Endothelial cell (in vitro differentiated cells): ENCODE results near the gene CSNK1G2. TPM values are rescaled to one million over a fixed set of nuclear protein-coding genes. Genes with fewer than 3 reads are reported as not detected.

Experiments
- DNase-seq: peaks from one replicate; pipeline ENCODE4 v3.0.0; 2021; ENCODE audit warnings: low spot score
- H3K27ac Mint-ChIP-seq: one replicate; pipeline ENCODE4 v1.8.0; 2021; ENCODE audit warnings: mixed read lengths, inconsistent platforms; ENCODE audit not compliant: unreplicated experiment
- H3K27me3 Mint-ChIP-seq: one replicate; pipeline ENCODE4 v1.8.0; 2021; ENCODE audit warnings: mild to moderate bottlenecking, moderate library complexity, mixed read lengths, inconsistent platforms; ENCODE audit not compliant: unreplicated experiment
- H3K36me3 Mint-ChIP-seq: one replicate; pipeline ENCODE4 v1.8.0; 2021; ENCODE audit warnings: mild to moderate bottlenecking, low read depth, mixed read lengths, inconsistent platforms; ENCODE audit not compliant: unreplicated experiment
- H3K4me1 Mint-ChIP-seq: one replicate; pipeline ENCODE4 v1.8.0; 2021; ENCODE audit warnings: mild to moderate bottlenecking, mixed read lengths, inconsistent platforms; ENCODE audit not compliant: unreplicated experiment
- H3K4me3 Mint-ChIP-seq: one replicate; pipeline ENCODE4 v1.8.0; 2021; ENCODE audit warnings: mild to moderate bottlenecking, mixed read lengths, inconsistent platforms; ENCODE audit not compliant: unreplicated experiment
- H3K9me3 Mint-ChIP-seq: one replicate; pipeline ENCODE4 v1.8.0; 2021; ENCODE audit warnings: mixed read lengths, inconsistent platforms; ENCODE audit not compliant: unreplicated experiment
- total RNA-seq: library from RNA; stranded (reverse); fragmentation: NEBNext Ultra II Directional; extraction: Animal tissue kit (Norgen Biotek cat#: 25700); gene quantifications from one replicate; pipeline ENCODE4 v1.2.1, GENCODE V29; 2021; ENCODE audit not compliant: unreplicated experiment
- TF ChIP-seq, protein P1 (sequence below): fragments of 200-600 bp; sonication (generic); IDR thresholded peaks from one replicate; pipeline ENCODE4 v1.5.0; 2021; ENCODE audit warnings: antibody characterized with exemption; ENCODE audit not compliant: unreplicated experiment

The CSNK1G2 gene
- total RNA-seq, 1 donor from 2014 or later = 110 TPM

DNA sequence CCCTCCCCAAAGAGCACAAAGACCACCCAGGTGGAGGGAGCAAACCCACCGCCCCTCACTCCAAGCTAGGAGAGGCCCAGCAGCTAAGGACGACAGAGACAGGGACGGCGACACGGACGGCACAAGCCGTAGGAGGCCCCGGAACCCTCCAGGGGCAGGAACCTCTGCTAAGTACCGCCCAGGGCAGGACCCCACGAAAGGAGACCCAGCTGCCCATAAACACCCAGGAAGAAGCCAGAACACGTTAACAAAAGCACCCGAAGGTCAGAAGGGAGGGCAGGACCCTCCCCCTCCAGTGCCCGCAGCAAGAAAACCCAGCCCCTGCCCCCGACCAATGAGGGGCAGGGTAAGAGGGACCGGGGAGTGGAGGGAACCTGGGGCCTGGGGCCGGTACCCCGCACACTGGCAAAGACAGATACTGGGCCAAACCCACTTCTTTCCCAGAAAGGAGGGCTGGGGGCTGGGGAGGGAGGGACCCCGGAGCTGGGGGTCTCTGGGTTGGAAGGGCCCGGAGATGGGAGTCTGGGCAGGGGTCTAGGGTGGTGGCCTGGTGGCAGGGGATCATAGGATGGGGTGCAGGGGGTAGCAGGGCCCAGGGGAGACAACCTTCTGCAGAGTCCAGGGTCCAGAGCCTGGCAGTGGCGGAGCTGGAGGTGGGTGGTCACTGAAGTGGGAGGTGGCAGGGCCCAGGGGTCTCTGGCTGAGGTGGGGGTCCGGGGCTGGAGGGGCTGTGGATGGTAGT, 72.1 kb downstream of the CSNK1G2 start:
- H3K36me3 Mint-ChIP-seq = peaks cover 9% of the 10 kb centered on the region
- no peak for DNase-seq
- peaks cover 7% of the 10 kb centered on the region for H3K27me3 Mint-ChIP-seq
- H3K9me3 Mint-ChIP-seq = no peaks in the 10 kb centered on the region
- no peak overlapping the region for H3K4me3 Mint-ChIP-seq
- H3K27ac Mint-ChIP-seq = no peak overlapping the region
- TF ChIP-seq, protein P1, sequence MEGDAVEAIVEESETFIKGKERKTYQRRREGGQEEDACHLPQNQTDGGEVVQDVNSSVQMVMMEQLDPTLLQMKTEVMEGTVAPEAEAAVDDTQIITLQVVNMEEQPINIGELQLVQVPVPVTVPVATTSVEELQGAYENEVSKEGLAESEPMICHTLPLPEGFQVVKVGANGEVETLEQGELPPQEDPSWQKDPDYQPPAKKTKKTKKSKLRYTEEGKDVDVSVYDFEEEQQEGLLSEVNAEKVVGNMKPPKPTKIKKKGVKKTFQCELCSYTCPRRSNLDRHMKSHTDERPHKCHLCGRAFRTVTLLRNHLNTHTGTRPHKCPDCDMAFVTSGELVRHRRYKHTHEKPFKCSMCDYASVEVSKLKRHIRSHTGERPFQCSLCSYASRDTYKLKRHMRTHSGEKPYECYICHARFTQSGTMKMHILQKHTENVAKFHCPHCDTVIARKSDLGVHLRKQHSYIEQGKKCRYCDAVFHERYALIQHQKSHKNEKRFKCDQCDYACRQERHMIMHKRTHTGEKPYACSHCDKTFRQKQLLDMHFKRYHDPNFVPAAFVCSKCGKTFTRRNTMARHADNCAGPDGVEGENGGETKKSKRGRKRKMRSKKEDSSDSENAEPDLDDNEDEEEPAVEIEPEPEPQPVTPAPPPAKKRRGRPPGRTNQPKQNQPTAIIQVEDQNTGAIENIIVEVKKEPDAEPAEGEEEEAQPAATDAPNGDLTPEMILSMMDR = no peak
- H3K4me1 Mint-ChIP-seq = no peaks in the 10 kb centered on the region

DNA sequence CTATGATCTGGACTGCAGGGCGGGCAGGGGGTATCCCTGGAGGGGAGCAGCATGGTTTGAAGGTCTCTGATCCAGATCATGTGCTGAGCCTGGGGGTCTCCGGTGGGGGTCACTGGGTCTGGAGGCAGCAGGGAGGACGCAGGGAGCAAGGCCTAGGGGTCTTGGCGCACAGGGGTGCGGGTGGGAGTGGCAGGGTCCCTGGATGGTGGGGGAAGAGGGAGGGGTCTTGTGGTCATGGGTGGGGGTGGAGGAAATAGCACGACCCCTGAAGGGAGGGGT, 72.7 kb downstream of the CSNK1G2 start:
- TF ChIP-seq, protein P1 = no peak
- H3K4me3 Mint-ChIP-seq = no peak overlapping the region
- no peaks in the 10 kb centered on the region for H3K4me1 Mint-ChIP-seq
- H3K27me3 Mint-ChIP-seq = peaks cover 7% of the 10 kb centered on the region
- H3K27ac Mint-ChIP-seq = no peak overlapping the region
- DNase-seq = no peak
- H3K36me3 Mint-ChIP-seq = peaks cover 9% of the 10 kb centered on the region
- H3K9me3 Mint-ChIP-seq = no peaks in the 10 kb centered on the region

DNA sequence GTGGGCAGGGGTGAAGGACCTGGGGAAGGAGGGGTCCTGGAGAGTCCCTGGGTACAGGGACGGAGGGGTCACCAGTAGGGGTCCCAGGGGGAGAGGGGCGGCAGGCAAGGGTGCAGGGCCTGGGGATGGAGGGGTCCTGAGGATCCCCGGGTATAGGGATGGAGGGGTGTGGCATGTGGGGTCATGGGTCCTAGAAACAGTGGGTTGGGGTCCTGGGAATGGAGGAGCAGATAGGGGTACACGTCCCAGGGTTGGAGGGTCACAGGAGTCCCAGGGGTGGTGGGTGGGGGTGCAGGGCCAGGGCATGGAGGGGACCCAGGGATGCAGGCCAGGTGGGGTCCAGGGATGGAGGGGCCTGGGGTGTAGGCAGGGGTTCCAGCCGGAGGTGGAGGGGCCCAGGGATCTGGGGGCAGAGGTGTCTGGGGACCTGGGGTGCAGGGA, 73.2 kb downstream of the CSNK1G2 start:
- Mint-ChIP-seq H3K9me3 (no peaks in the 10 kb centered on the region), H3K36me3 (peaks cover 9% of the 10 kb centered on the region), H3K4me3 (no peak overlapping the region), H3K4me1 (no peaks in the 10 kb centered on the region), H3K27ac (no peak overlapping the region), H3K27me3 (peaks cover 7% of the 10 kb centered on the region)
- no peak for DNase-seq
- TF ChIP-seq, protein P1 = no peak

DNA sequence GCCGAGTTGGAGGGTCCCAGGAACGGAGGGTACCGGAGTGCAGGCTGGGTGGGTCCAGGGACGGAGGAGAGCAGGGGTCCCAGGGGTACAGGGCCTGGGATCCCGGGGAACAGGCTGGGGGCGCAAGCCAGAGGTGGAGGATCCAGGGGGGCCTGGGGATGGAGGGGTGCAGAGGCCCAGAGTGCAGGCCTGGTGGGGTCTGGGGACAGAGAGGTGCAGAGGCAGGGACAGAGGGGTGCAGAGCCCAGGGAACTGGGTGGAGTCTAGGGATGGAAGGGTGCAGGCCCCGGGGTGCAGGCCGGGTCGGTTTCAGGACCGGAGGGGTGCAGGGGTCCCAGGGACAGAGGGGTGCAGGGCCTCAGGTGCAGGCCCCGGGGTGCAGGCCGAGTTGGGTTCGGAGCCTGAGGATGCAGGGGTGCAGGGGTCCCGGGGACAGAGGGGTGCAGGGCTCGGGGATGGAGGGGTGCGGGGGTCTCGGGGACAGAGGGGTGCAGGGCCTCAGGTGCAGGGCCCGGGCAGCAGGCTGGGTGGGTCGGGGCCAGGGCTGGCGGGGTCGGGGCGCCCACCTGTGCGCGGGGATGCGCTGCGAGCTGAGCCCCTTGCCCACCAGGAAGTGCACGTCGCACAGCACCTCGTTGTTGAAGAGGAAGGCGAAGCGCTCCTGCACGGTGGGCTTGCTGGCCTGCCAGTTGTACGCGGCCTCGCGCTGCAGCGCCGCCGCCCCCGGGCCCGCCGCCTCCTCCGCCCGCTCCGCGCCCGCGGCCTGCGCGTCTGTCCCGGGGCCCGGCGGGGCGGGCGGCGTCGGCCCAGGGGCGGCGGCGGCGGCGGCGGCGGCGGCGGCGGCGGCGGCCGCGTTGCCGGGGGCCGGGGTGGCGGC, 74.0 kb downstream of the CSNK1G2 start:
- no peaks in the 10 kb centered on the region for H3K9me3 Mint-ChIP-seq

More for the DNA sequence above, 74.0 kb downstream of the CSNK1G2 start:
- Mint-ChIP-seq H3K27ac (no peak overlapping the region), H3K4me1 (no peaks in the 10 kb centered on the region), H3K36me3 (peaks cover 9% of the 10 kb centered on the region), H3K27me3 (peaks cover 7% of the 10 kb centered on the region), H3K4me3 (no peak overlapping the region)
- TF ChIP-seq, protein P1 = no peak
- no peak for DNase-seq
